ENCODE data around the gene SLC18A3. TPM values are rescaled to one million over a fixed set of nuclear protein-coding genes. Genes with fewer than 3 reads are reported as not detected.

The SLC18A3 gene
- total RNA-seq, 1 experiment from 2014 or later: not detected

DNA sequence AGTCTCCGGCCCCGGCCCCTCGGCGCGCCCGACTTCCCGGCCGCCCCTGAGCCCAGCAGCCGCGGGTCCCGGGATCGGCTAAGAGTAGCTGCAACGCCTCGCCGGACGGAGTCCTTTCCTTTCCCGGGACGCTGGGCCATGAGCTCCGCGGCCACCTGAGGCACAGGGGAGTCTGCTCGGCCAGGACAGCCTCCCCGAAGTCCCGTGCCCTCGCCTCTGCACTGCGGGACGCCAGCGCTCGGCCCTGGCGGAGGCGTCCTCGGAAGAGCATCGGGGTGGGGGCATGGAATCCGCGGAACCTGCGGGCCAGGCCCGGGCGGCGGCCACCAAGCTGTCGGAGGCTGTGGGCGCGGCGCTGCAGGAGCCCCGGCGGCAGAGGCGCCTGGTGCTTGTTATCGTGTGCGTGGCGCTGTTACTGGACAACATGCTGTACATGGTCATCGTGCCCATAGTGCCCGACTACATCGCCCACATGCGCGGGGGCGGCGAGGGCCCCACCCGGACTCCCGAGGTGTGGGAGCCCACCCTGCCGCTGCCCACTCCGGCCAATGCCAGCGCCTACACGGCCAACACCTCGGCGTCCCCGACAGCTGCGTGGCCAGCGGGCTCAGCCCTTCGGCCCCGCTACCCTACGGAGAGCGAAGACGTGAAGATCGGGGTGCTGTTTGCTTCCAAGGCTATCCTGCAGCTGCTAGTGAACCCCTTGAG lies 502 bp downstream of the SLC18A3 start:
- no peak for DNase-seq (ENCODE audit: extremely low read depth, low read depth)

DNA sequence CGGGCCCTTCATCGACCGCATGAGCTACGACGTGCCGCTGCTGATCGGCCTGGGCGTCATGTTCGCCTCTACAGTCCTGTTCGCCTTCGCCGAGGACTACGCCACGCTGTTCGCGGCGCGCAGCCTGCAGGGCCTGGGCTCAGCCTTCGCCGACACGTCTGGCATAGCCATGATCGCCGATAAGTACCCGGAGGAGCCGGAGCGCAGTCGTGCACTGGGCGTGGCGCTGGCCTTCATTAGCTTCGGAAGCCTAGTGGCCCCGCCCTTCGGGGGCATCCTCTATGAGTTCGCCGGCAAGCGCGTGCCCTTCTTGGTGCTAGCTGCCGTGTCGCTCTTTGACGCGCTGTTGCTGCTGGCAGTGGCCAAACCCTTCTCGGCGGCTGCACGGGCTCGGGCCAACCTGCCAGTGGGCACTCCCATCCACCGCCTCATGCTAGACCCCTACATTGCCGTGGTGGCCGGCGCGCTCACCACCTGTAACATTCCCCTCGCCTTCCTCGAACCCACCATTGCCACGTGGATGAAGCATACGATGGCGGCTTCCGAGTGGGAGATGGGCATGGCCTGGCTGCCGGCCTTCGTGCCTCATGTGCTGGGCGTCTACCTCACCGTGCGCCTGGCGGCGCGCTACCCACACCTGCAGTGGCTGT lies 1.2 kb downstream of the SLC18A3 start:
- no peak for DNase-seq (ENCODE audit: extremely low read depth, low read depth)

DNA sequence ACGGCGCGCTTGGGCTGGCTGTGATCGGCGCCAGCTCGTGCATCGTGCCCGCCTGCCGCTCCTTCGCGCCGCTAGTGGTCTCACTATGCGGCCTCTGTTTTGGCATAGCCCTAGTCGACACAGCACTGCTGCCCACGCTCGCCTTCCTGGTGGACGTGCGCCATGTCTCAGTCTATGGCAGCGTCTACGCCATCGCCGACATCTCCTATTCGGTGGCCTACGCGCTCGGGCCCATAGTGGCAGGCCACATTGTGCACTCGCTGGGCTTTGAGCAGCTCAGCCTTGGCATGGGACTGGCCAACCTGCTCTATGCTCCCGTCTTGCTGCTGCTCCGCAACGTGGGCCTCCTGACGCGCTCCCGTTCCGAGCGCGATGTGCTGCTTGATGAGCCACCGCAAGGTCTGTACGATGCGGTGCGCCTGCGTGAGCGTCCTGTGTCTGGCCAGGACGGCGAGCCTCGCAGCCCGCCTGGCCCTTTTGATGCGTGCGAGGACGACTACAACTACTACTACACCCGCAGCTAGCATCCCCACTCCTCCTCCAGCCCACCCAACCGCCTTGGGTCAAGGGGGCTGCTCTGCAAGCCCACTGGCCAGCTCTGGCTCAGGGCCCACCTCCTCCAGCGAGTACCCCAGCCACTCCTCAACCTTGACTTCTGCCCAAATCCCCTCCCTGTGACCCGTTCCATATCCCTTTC lies 1.9 kb downstream of the SLC18A3 start:
- DNase-seq (ENCODE audit: extremely low read depth, low read depth): no peak

DNA sequence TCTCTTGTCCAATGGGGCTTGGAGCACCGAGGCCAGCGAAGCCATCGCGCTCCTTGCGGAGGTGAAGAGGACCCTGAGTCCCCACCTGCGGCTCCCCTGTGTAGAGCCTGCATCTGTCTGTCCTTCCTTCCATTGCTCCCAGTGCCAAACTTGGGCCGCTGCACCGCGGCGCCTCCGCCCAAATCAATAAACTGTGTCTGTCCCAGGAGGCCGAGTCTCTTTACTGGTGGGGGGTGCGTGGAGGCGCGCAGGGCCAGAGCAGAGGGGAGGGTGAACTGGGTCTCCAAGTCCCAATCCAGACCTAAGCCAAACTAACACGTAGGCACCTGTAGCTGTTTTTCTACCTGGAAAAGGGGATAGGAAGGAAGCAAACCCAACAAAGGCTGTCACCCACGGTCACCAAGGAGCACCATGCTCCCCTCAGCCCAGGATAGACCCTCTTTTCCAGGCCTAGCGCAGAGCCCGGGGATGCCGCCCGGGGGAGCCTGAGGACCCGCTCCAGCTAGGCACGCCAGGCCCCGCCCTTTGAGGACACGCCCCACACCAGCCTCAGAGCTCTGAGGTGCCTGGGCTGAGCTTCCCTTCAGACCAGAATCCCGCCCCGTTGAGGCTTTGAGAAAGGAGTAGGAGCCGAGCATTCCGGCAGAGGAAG lies 2.5 kb downstream of the SLC18A3 start:
- DNase-seq (ENCODE audit: extremely low read depth, low read depth): no peak

DNA sequence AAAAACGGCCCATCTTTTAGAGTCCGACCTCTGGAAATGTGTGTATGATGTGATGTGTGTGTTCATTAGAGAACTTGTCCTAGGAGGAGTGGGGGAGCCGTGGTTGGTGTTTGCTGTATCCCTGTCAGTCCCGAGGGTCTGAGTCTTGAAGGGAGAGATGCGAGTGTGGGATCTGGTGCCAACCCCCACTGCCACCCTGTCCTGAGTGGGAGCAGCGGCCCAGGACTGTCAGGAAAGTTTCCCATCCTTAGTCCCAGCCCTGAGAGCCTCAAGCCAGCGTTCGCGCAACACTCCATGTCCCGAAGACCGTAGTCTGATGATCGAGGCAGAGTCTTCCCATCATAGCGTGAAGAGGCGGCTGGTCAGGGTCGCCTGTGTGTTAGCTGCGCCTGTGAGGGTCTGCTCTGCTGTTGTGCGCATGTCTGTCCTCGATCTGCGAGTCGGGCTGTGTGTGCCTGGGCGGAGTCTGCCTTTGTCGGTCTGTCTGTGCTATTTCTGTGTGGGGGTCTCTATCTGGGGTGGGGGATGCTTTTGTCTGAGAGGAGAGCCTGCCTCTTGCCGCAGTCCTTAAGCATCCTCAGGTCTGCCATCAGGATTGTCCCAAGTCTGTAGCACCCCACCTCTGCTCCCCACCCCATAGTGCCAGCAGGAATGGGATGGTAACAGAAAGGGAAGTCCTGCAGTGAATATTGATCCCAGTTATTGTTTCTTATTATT lies 3.2 kb downstream of the SLC18A3 start:
- DNase-seq (ENCODE audit: extremely low read depth, low read depth): no peak

DNA sequence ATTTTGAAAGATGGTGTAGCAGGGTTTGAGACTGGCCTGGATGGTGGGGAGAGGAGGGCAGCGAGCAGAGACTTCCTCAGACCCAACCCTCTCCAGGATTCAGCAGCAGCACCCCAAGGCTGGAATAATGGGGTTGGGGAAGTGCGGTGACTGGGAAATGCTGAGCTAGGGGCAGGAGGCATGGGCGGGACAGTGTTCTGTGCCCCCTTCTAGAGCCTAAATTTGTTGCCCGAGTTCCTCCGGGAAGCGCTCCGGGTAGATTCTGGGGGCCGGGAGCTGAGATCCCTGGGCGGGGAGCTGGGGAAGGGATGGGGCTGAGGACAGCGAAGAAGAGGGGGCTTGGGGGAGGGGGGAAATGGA lies 3.8 kb downstream of the SLC18A3 start, which contains the start of gene CHAT:
CHAT (plus strand) TSS at position 156 of the 360 bp plus-strand sequence; CDS start at position 309, 153 bp downstream.
- no peak for DNase-seq (ENCODE audit: extremely low read depth, low read depth)

DNA sequence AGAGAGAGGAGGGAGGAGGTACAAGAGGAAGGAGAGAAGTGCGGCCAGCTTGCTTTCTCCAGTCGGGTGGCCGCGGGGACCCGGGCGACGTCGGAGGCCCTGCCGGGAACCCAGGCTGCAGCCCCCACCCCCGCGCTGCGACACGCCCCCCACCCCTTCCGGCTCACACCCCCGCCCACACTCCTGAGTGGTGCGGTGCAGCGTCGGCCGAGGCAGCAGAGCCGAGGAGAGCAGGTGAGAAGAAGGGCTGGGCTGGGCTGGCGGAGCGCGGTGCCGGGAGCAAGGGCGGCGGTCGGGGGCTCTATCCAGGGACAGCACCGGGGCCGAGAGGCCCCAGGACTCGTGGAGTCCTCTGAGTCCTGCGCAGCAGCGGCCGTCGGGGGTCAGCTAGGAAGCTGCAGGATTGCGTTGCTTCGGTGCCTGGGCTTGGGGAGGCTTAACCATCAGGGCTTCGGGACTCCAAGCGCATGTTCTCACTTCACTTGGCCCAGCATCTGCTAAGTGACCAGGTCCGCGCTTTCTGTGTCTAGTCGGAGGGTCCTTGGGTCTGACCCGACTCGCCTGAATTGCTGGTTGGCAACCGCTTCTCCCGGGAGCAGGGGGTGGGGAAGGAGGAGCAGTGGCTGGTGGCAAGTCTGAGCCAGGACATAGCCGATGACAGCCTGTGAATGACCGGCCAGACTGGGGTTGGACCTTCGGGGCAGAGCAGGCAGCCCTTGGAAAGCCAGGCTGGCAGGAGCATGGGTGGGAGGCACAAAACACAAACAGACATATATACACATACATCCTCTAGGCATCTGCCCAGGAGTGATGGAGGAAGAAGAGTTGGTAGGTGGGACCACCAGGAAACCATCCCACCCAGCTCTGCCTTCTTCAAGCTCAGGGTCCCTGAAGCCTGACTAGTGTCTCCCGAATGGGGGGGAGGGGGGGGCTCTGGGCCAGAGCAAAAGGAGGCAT lies 4.4 kb downstream of the SLC18A3 start:
- no peak for DNase-seq (ENCODE audit: extremely low read depth, low read depth)

DNA sequence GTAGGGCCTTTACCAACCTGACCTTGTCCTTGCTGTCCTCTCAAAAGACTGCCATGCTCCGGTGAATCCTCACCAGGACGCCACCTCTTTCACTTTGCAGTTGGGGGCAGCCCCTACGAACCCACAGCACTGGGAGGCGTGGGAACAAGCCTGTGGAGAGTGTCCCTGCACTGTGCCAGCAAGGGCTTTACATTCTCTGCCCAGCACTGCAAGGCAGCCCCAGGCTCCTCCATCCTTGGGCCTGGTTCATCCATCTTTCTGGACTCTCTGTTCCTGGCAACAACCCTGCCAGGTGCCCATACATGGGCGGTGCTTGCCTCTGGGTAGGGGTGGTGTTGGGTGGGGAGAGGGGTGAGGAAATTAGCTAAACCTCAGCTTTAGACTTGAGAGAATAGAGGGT lies 5.1 kb downstream of the SLC18A3 start:
- no peak for DNase-seq (ENCODE audit: extremely low read depth, low read depth)

DNA sequence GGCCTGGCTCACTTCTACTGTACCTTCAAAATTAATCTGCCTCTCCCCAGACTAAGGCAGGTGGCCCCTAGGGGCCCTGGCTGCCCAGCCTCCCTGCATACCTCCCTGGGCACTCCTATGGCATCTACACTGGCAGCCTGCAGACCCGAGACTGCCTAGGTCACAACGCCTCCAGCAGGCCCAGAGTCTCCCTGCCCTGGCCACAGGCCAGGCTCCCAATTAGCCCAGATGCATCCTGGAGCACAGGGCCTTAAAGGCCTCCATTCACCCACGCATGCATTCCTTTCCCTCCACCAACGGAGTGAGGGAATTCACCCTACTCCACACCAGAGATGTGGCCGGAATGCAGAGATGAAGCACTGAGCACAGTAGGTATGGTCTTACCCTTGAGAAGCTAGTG lies 5.6 kb downstream of the SLC18A3 start:
- no peak for DNase-seq (ENCODE audit: extremely low read depth, low read depth)

DNA sequence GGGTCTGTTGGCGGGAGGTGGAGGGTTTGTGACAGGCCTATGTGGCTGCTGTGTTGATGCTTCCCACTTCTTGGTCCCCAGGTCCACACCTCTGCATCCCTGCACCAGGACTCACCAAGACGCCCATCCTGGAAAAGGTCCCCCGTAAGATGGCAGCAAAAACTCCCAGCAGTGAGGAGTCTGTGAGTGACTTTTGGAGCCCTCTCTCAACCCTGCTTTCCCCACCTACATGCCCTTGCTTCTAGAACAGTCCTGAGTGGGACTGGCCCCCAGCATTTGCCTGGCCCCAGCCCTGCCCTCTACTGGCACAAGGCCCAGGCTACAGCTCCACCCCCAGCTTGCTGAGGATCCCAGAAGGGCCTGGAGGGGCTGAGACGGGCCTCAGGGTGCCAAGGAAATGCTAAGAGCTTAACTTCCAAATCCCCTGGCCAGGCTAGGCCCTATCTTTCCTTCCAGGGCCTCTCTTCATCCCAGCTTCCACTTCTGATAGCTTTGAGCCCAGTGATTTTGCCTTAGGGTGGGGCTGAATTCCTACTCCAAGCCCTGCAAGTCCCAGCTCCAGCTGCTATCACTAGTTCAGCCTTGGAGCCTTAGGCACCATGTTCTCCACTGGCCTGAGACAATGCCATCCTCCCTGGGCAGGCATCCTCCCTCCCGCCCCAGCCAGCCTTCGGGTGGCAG lies 6.5 kb downstream of the SLC18A3 start:
- DNase-seq (ENCODE audit: extremely low read depth, low read depth): no peak

DNA sequence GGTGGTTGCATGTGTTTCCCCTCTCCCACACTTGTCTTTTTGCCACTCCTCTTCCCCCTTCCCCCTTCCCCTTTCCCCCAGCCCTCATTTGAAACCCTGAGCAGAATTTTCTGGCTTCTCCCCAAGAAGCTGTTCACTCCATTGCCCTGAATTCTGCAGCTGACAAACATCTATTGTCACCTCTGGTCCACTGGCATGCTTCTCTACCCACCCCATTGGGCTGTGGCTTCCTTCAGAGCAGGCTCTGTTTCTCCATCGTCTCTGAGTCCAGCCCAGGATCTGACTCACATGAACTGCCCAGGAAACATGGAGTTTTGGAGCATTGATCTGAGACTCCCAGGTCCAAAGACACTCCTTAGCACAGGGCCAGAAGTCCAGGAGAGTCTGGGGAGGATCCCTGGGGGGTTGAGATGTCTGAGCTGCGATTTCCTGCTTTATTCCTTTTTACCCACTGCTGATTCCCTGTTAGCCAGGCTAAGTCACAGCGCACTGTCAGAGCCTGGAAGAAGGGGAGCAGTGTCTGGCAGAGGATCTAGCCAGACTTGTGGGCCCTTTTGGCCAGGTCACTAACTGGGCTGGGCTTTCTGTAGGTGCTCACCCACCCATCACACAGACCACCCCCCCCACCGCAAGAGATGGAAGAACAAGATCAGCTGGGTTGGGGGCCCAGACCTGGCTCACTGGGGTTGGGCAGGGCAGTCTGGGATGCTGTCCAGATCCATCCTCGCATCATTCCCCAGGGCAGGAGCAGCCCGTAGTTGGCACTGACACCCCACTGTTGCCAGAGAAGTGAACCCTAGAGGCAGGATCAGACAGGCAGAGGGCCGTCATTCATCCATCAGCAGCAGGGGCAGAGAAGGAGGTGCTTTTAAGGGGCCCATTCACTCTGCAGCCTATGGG lies 7.3 kb downstream of the SLC18A3 start:
- no peak for DNase-seq (ENCODE audit: extremely low read depth, low read depth)

DNA sequence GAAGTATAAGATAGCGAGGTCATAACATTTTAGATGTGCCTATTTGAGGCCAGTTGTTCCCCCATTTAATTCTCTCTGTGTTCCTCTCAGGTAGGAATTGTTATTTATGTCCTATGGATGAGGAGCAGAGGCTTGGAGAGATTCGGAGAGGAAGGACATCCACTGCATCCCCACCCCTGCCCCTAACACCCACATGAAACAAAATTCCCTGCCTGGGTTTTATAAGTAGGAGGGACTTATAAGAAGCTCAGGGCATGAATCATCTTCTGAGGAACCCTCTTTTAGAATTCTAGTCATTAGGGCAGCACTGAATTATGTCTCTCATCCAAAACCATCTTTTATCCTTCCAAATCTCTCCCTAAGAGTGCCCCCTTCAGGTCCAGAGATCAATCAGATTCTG lies 8.7 kb downstream of the SLC18A3 start:
- no peak for DNase-seq (ENCODE audit: extremely low read depth, low read depth)

DNA sequence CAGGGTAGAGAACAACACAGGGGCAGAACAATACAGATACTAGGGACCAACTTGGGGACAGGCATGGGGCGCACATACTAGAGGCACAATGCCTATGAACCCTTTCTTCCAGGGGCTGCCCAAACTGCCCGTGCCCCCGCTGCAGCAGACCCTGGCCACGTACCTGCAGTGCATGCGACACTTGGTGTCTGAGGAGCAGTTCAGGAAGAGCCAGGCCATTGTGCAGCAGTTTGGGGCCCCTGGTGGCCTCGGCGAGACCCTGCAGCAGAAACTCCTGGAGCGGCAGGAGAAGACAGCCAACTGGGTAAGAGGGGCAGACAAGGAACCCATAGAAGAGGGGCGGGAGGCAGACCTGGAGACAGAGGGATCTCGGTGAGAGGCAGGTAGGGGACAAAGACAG lies 9.5 kb downstream of the SLC18A3 start:
- DNase-seq (ENCODE audit: extremely low read depth, low read depth): no peak

DNA sequence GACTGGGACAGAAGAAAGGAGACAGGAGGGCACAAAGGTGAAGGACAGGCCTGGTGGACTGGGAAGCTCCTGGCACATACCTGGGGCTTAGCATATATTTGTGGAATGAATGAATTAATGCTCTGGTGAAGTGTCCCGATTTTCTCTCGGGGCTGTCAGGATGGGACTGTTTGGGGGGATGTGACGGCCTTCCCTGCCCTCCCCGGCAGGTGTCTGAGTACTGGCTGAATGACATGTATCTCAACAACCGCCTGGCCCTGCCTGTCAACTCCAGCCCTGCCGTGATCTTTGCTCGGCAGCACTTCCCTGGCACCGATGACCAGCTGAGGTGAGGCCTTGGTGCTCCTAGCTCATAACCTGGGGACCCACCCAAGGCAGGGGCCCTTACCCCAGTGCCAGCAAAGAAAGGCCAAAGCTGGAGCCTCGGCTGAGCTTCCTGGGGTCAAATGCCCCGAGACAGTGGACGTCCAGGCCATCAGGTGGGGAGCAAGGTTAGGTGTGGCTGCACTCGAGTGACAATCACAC lies 10.2 kb downstream of the SLC18A3 start:
- DNase-seq (ENCODE audit: extremely low read depth, low read depth): no peak

DNA sequence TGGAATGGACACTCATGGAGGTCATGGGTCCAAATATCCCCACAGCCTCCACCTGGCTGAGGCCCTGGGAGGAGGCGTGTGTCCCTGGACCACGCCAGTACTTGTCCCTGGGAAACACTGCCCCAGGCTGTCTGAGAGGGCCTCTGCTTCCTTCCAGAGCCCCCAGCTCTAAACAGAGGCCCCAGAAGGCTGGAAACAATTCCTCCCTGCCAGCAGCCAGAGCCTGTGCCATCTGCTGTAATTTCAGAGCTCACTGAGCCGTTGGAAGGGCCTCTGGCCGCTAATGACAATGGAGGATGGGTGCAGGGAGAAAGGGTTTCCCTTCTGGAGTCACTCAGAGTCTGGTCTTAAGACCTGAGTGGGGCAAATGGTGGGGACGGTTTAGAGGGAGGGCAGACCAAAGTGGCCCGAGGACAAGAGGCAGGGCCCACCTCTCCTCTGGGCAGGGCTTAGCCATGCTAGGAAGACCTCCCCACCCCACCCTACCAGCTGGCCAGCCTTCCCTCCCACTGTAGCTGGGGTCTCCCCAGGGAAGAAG lies 10.8 kb downstream of the SLC18A3 start:
- DNase-seq (ENCODE audit: extremely low read depth, low read depth): no peak

DNA sequence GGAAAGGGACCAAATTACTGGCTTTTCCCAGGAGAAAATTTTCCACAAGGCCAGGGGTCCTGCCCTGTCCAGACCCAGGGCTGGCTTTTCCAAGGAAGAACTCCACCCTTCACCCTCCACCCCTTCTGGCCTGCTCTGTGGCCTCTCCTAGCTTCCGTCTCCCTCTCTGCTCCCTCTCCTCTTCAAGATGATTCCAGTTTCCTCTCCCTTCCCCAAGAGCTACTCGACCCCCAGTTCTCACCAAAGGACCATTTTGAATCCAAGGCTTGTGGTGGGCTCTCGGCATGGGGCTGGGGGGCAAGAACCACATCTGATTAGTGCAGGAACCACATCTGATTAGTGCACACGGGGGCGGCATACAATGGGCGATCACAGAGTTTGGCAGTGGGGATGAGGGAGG lies 11.5 kb downstream of the SLC18A3 start:
- DNase-seq (ENCODE audit: extremely low read depth, low read depth): no peak
